Thoracic aorta (tissue), 2 donors: ENCODE data around the gene PVALB. TPM values are rescaled to one million over a fixed set of nuclear protein-coding genes. Genes with fewer than 3 reads are reported as not detected.

Experiments
- ATAC-seq: fragments of 150-250 bp; one replicate; pipeline ENCODE4 v1.8.0; 2017; ENCODE audit warnings: low read depth; ENCODE audit not compliant: insufficient number of reproducible peaks, low FRiP score
- DNase-seq: peaks from one replicate; pipeline ENCODE4 v3.0.0-alpha.2; 2020; ENCODE audit warnings: low spot score
- H3K27ac ChIP-seq, 2 donors: fragments of 200-600 bp; sonication (generic); 1 replicate in 1 of 2; 2 replicates in 1 of 2; pipeline ENCODE4 v1.5.1; 2016; ENCODE audit warnings: mild to moderate bottlenecking in 2 of 2, moderate library complexity in 2 of 2
- H3K27me3 ChIP-seq: fragments of 200-600 bp; sonication (generic); replicated peaks from 2 replicates; pipeline ENCODE4 v1.6.0; 2016; ENCODE audit warnings: mild to moderate bottlenecking; ENCODE audit not compliant: insufficient read depth
- H3K36me3 ChIP-seq: fragments of 200-600 bp; sonication (generic); one replicate; pipeline ENCODE4 v1.5.1; 2016
- H3K4me1 ChIP-seq, 2 donors: fragments of 200-600 bp; sonication (generic); 1 replicate in 1 of 2; 2 replicates in 1 of 2; pipeline versions ENCODE4 v1.5.1 to v1.6.0; 2016; ENCODE audit warnings: low read depth in 2 of 2, mild to moderate bottlenecking in 1 of 2; ENCODE audit not compliant: control insufficient read depth in 1 of 2
- H3K4me3 ChIP-seq: fragments of 200-600 bp; sonication (generic); 2 replicates; pipeline ENCODE4 v1.5.1; 2016; ENCODE audit warnings: mild to moderate bottlenecking
- H3K9me3 ChIP-seq: fragments of 200-600 bp; sonication (generic); 2 replicates; pipeline ENCODE4 v1.5.1; 2016
- total RNA-seq, 2 donors: library from RNA; depleted of rRNA; stranded (reverse); fragments of >200 nt; gene quantifications; one replicate each; pipeline versions ENCODE4 v1.1.0 to v1.2.3, GENCODE V29; 2016
- TF ChIP-seq, protein P1 (sequence below): fragments of 200-600 bp; sonication (generic); IDR thresholded peaks from one replicate; pipeline ENCODE4 v1.5.1; 2019; ENCODE audit warnings: antibody characterized with exemption

PVALB gene, protein sequence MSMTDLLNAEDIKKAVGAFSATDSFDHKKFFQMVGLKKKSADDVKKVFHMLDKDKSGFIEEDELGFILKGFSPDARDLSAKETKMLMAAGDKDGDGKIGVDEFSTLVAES
- not detected for total RNA-seq

DNA sequence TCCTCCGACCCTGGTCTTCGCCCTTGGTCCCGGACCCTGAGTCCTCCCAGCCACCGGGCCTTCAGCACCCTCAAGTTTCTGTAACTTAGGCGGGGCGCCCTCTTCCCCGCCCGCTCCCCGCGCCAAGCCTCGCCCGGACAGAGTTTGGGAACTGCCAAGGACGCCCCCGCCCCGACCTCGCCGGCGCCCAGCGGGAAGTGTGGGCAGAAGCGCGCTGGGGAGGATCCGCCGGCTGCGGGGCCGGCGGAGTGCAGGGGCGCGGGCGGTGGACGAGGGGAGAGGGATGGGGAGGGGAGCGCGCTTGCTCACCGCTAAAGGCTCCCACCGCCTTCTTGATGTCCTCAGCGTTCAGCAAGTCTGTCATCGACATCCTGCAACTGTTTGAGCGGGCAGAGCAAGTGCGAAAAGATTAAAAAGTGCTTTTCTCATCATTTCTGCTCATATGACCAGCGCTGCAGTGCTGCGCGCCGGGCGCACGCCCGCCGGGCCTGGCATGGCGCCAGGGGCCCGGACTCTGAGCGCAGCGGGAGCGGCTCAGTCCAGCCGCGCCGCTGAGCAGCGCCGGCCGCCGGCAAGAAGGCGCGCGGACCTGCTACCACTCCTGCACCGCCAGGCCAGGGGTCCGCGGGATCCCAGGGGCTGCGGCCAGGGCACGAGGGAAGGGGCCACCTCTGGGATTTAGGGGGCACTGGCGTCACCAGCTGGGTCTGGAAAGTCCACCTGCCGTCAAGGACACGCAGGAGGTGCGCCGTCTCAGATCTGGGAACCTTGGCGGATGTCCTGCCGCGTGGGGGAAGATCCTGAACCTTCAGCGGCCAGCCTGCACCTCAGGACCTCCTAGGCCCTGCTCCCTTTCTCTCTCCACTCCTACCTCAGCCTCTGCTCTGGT is at the start of gene PVALB:
PVALB (minus strand) TSS at position 400 of the 889 bp plus-strand sequence; CDS start at position 370, 30 bp downstream.
- Histone ChIP-seq H3K4me3 (peak within 1 kb of the TSS; percentile 59), H3K9me3 (no peaks in the 10 kb centered on the region), H3K4me1 (peaks cover 3 to 14% of the 10 kb centered on the region in 2 donors), H3K36me3 (no peaks in the 10 kb centered on the region), H3K27me3 (no peaks in the 10 kb centered on the region), H3K27ac (no peak within 1 kb of the TSS)
- no peak for DNase-seq
- TF ChIP-seq, protein P1, sequence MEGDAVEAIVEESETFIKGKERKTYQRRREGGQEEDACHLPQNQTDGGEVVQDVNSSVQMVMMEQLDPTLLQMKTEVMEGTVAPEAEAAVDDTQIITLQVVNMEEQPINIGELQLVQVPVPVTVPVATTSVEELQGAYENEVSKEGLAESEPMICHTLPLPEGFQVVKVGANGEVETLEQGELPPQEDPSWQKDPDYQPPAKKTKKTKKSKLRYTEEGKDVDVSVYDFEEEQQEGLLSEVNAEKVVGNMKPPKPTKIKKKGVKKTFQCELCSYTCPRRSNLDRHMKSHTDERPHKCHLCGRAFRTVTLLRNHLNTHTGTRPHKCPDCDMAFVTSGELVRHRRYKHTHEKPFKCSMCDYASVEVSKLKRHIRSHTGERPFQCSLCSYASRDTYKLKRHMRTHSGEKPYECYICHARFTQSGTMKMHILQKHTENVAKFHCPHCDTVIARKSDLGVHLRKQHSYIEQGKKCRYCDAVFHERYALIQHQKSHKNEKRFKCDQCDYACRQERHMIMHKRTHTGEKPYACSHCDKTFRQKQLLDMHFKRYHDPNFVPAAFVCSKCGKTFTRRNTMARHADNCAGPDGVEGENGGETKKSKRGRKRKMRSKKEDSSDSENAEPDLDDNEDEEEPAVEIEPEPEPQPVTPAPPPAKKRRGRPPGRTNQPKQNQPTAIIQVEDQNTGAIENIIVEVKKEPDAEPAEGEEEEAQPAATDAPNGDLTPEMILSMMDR: no peak
- ATAC-seq: no peak

DNA sequence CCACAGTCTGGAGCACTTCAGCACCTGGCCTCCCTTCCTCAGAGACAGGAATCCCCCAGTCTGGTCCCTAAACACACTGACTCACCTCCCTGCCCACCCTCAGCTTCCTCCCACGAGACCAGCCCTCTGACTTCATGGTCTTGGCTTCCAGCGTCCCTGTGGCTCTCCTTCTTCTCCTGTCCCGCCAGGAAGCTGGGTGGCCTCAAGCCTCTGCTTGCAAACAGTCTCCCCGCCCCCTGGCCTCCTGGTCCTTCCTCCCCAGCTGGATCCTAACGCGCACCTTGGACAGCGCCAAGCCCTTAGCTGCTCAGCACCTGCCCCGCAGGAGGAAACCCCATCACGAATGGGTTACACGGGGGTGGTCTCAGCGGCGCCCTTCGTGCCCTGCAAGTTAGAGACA is 48.5 kb upstream of the PVALB start:
- Histone ChIP-seq H3K9me3 (no peaks in the 10 kb centered on the region), H3K36me3 (no peaks in the 10 kb centered on the region), H3K27me3 (no peaks in the 10 kb centered on the region), H3K4me3 (no peak overlapping the region), H3K4me1 (no peaks in the 10 kb centered on the region), H3K27ac (no peak overlapping the region)
- TF ChIP-seq, protein P1: no peak
- ATAC-seq: no peak
- no peak for DNase-seq

DNA sequence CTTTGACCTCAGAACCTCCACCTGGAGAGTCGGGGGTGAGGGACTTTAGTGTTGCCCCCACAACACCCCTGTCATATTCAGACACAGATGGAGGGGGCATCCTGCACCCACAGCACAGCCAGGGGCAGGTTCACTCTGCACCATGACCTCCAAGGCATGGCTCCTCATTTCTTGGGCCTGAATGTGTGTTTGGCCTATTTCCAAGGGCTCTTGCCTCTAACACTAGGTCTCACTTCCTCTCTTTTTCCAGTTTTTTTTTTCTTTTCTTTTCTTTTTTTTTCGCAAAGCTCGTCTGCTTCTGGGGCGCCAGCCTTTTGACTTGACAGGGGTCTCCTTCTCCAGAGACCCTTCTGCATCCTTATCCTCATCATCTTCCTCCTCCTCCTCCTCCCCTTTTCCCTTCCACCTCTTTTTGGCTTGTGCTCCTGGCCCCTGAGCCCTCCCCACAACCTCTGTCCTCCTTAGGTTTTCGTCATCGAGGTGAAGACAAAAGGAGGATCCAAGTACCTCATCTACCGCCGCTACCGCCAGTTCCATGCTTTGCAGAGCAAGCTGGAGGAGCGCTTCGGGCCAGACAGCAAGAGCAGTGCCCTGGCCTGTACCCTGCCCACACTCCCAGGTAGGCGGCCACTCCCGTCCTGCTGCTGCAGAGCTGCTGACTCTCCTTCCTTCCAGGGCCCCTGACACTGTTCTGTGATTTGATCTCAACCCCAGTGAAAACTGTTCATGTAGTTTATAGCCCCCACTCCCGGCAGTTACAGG is 47.8 kb upstream of the PVALB start:
- no peaks in the 10 kb centered on the region for H3K9me3 ChIP-seq
- no peaks in the 10 kb centered on the region for H3K27me3 ChIP-seq
- no peak for DNase-seq
- TF ChIP-seq, protein P1: no peak
- no peak for ATAC-seq
- no peaks in the 10 kb centered on the region for H3K4me1 ChIP-seq
- no peaks in the 10 kb centered on the region for H3K36me3 ChIP-seq
- H3K4me3 ChIP-seq: no peak overlapping the region
- no peak overlapping the region for H3K27ac ChIP-seq

DNA sequence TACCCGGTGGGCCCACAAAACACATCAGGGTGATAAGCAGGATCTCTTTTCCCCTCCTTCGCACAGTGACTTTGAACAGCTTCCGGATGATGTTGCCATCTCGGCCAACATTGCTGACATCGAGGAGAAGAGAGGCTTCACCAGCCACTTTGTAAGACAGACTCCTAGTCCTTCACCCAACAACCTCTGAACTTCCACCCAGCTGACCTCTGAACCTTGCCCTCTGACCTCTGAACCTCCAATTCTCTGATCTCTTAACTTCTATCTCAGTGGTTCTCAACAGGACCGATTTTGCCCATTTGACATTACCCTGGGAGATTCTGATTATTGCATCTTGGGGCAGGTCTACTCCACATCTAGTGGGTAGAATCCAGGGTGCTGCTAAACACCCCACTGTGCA is 47.1 kb upstream of the PVALB start:
- ATAC-seq: no peak
- Histone ChIP-seq H3K36me3 (no peaks in the 10 kb centered on the region), H3K27ac (no peak overlapping the region), H3K4me1 (no peaks in the 10 kb centered on the region), H3K9me3 (no peaks in the 10 kb centered on the region), H3K27me3 (no peaks in the 10 kb centered on the region), H3K4me3 (no peak overlapping the region)
- no peak for DNase-seq
- TF ChIP-seq, protein P1: no peak

DNA sequence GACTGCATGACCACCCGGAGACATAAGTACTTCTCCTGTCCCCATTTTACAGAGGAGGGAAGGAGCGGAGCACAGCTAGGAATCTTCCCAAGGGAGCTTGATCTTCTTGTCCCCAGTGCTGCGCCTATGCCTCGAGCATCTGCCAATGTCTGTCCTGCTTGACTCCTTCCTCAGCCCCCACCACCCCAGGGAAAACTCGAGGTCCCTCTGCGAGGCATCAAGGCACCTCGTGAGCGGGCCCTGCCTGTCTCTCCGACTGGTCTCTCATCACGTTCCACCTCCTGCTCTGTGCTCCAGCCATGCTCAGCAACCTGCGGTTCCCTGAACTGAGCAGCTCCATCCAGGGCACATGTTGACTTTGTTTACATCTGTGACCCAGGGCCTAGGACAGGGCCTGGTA is 46.4 kb upstream of the PVALB start:
- ATAC-seq (no peak), DNase-seq (no peak)
- Histone ChIP-seq H3K4me3 (no peak overlapping the region), H3K36me3 (no peaks in the 10 kb centered on the region), H3K4me1 (no peaks in the 10 kb centered on the region), H3K9me3 (no peaks in the 10 kb centered on the region), H3K27me3 (no peaks in the 10 kb centered on the region), H3K27ac (no peak overlapping the region)
- TF ChIP-seq, protein P1: no peak
